Breast epithelium (tissue), 3 donors: ENCODE data around the gene IL6.

Source experiments
- POLR2A ChIP-seq: fragments of 450-650 bp; IDR thresholded peaks from one replicate; pipeline ENCODE4 v1.6.1; 2016; ENCODE audit warnings: antibody characterized with exemption, mild to moderate bottlenecking, moderate library complexity
- TF ChIP-seq, protein P1 (sequence below), 3 donors: fragments of 450-650 bp; IDR thresholded peaks; one replicate each; pipeline ENCODE4 v1.5.1; 2016 to 2017; ENCODE audit warnings: antibody characterized with exemption in 3 of 3, mild to moderate bottlenecking in 3 of 3, moderate library complexity in 3 of 3

DNA sequence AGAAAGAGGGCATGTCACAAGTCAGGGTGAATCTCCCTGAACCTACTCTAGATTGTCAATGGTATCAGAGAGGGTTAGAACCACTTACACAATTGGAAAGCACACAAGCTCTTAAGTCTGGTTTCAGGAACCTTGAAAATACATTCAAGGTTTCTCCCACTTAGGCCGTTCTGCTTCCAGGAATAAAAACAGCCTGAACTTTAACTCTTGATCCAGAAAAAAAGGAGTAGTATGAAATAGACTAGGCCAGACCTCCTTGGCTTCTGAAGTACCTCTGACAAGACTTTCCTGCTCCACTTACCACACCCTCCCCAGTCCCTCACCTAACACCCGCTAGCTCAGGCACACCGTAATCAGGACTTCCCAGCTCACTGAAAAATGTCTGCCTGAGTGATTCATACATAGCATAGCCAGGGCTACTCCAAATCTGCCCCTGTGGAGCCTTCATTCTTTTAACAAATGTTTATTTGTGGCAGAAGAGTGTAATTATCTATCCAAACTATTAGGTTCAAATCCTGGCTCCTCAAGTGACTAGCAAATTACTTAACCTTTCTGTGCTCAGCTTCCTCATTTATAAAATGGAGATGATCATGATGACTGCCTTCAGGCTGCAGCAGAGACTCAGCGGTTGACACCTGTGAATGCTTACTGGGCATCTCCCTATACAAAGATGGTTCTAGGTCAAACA lies 30.3 kb upstream of the IL6 start:
- TF ChIP-seq, protein P1, sequence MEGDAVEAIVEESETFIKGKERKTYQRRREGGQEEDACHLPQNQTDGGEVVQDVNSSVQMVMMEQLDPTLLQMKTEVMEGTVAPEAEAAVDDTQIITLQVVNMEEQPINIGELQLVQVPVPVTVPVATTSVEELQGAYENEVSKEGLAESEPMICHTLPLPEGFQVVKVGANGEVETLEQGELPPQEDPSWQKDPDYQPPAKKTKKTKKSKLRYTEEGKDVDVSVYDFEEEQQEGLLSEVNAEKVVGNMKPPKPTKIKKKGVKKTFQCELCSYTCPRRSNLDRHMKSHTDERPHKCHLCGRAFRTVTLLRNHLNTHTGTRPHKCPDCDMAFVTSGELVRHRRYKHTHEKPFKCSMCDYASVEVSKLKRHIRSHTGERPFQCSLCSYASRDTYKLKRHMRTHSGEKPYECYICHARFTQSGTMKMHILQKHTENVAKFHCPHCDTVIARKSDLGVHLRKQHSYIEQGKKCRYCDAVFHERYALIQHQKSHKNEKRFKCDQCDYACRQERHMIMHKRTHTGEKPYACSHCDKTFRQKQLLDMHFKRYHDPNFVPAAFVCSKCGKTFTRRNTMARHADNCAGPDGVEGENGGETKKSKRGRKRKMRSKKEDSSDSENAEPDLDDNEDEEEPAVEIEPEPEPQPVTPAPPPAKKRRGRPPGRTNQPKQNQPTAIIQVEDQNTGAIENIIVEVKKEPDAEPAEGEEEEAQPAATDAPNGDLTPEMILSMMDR (IDR thresholded peaks at IDR 0.05) = no peak
- TF ChIP-seq POLR2A = no peak
